Tibial artery (tissue), 4 donors: ENCODE data around the gene ARHGAP15.
A peak's percentile ranks its signal among the peaks of the same experiment; 100 is the strongest.
"Not testable (repeated sequence)": the region's sequence is repeated elsewhere in the genome, so short reads cannot be mapped to it uniquely, and the experiment has no call there.

Source experiments
- DNase-seq, 2 donors: peaks; one replicate each; pipeline ENCODE4 v3.0.0-alpha.2; 2019
- H3K27ac ChIP-seq, 2 donors: fragments of 200-600 bp; sonication (generic) in 1 of 2; 1 replicate in 1 of 2; 2 replicates in 1 of 2; pipeline ENCODE4 v1.5.1; 2018 to 2019; ENCODE audit warnings: mild to moderate bottlenecking in 1 of 2
- H3K27me3 ChIP-seq, 2 donors: fragments of 200-600 bp; sonication (generic) in 1 of 2; one replicate each; pipeline versions ENCODE4 v1.5.1 to v1.6.0; 2016 to 2019
- H3K36me3 ChIP-seq, 3 donors: fragments of 200-600 bp; sonication (generic) in 2 of 3; one replicate each; pipeline ENCODE4 v1.5.1; 2016 to 2019; ENCODE audit warnings: mild to moderate bottlenecking in 2 of 3
- H3K4me1 ChIP-seq, 4 donors: fragments of 200-600 bp; sonication (generic) in 2 of 4; 1 replicate in 3 of 4; 2 replicates in 1 of 4; pipeline ENCODE4 v1.5.1; 2016 to 2019
- H3K4me3 ChIP-seq, 2 donors: fragments of 200-600 bp; sonication (generic) in 1 of 2; 1 replicate in 1 of 2; 2 replicates in 1 of 2; pipeline ENCODE4 v1.5.1; 2018 to 2019; ENCODE audit warnings: mild to moderate bottlenecking in 2 of 2
- H3K9me3 ChIP-seq, 3 donors: fragments of 200-600 bp; sonication (generic) in 1 of 3; one replicate each; pipeline ENCODE4 v1.5.1; 2016 to 2019
- intact Hi-C: fragments of 100-400 bp; cut with DNase I; formaldehyde crosslinking; loops from one replicate; pipeline ENCODE4 v1.15.0; 2023; ENCODE audit warnings: low total_unique reads
- TF ChIP-seq, protein P1 (sequence below), 2 experiments: fragments of 200-600 bp in 1 of 2; fragments of 450-650 bp in 1 of 2; IDR thresholded peaks; one replicate each; pipeline ENCODE4 v1.5.1; 2017 to 2019; ENCODE audit warnings: antibody characterized with exemption in 2 of 2, mild to moderate bottlenecking in 1 of 2, moderate library complexity in 1 of 2

ARHGAP15 gene

DNA sequence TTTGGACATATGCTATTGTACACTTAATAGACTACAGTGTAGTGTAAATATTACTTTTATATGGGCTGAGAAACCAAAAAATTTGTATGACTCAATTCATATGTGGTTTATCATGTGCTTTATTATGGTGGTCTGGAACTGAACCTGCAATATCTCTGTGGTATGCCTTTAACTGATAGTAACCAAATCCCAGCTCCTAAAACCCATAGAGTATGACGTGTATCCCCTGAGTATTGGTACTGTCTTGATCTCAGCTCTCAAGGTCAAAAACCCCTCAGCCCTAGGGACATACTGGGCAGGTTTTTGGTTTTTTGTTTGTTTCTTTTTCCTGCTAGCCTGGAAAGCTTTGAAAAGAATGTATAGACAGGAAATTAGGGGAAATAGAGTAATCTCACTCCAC lies 42.2 kb upstream of the ARHGAP15 start:
- DNase-seq: no peak
- Histone ChIP-seq H3K4me1 (no peaks in the 10 kb centered on the region), H3K27me3 (no peaks in the 10 kb centered on the region), H3K4me3 (no peak overlapping the region), H3K9me3 (peaks cover 0 to 3% (median 0%) of the 10 kb centered on the region in 3 donors), H3K36me3 (no peaks in the 10 kb centered on the region), H3K27ac (no peak overlapping the region)
- TF ChIP-seq, protein P1, sequence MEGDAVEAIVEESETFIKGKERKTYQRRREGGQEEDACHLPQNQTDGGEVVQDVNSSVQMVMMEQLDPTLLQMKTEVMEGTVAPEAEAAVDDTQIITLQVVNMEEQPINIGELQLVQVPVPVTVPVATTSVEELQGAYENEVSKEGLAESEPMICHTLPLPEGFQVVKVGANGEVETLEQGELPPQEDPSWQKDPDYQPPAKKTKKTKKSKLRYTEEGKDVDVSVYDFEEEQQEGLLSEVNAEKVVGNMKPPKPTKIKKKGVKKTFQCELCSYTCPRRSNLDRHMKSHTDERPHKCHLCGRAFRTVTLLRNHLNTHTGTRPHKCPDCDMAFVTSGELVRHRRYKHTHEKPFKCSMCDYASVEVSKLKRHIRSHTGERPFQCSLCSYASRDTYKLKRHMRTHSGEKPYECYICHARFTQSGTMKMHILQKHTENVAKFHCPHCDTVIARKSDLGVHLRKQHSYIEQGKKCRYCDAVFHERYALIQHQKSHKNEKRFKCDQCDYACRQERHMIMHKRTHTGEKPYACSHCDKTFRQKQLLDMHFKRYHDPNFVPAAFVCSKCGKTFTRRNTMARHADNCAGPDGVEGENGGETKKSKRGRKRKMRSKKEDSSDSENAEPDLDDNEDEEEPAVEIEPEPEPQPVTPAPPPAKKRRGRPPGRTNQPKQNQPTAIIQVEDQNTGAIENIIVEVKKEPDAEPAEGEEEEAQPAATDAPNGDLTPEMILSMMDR (IDR thresholded peaks at IDR 0.05): no peak
- intact Hi-C loops: no loop called here

DNA sequence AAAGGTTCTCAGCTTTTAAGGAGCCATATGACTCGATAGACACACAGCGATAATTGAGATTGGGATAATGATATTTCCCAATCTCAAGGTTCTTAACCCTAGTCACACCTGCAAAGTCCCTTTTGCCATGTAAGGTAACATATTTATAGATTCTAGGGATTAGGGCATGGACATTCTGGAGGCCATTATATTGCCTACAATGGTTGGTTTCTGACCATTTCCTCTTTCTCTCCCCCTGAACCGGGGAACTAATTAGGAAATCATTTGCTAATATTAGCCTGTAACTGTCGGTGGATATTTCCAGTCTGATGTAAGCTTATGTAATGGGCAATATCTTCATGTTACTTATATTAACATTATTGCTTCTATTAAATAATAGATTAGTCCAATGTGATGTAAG lies 40.8 kb upstream of the ARHGAP15 start:
- Histone ChIP-seq H3K4me3 (no peak overlapping the region), H3K9me3 (no peaks in the 10 kb centered on the region), H3K36me3 (no peaks in the 10 kb centered on the region), H3K27ac (no peak overlapping the region), H3K27me3 (no peaks in the 10 kb centered on the region), H3K4me1 (no peaks in the 10 kb centered on the region)
- TF ChIP-seq, protein P1 (IDR thresholded peaks at IDR 0.05): no peak
- DNase-seq: no peak
- intact Hi-C loops: no loop called here

DNA sequence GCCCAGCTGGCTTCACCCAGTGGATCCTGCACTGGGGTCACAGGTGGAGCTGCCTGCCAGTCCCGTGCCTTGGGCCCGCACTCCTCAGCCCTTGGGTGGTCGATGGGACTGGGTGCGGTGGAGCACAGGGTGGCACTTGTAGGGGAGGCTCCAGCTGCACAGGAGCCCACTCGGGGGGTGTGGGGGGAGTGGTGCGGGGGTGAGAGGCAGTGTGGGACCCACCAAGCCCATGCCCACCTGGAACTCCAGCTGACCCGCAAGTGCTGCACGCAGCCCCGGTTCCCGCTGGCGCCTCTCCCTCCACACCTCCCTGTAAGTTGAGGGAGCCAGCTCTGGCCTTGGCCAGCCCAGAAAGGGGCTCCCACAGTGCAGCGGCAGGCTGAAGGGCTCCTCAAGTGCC lies 39.7 kb upstream of the ARHGAP15 start:
- H3K27ac ChIP-seq, H3K9me3 ChIP-seq, H3K4me3 ChIP-seq, DNase-seq, H3K36me3 ChIP-seq, intact Hi-C loops, H3K4me1 ChIP-seq, H3K27me3 ChIP-seq: not testable (repeated sequence)

DNA sequence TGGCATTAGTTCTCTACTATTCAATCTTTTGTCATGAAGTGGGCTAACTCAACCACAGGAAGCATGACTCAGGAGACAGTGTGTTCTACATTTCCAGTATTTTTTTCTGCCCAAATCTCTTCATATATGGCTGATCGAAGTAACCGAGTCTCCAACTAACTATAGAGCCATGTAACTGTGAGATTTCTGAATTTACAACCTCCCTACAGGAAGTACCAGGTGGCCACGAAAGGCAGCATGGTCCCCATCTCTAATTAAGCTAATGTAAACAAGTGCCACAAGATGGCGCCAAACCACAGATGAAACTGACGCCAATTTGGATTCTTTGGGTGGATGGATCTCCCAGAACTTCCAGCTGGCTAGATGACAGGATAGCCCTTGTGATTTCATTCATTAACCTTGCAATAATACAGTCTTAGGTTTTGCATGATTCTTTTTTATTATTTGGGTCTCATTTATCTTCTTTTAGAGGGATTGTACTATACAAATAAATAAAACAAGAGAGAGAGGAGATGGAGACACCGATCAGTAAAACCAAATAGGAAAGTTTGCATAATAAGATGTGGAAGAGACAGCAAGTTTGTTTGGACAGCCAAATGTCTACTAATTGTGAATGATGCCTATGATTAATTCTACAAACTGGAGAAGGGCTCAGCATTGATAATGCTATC lies 18.3 kb upstream of the ARHGAP15 start:
- no peaks in the 10 kb centered on the region for H3K36me3 ChIP-seq
- no peak overlapping the region for H3K4me3 ChIP-seq
- TF ChIP-seq, protein P1 (IDR thresholded peaks at IDR 0.05): peak; percentile 50 to 55
- no peaks in the 10 kb centered on the region for H3K9me3 ChIP-seq
- intact Hi-C loops: no loop called here
- H3K27me3 ChIP-seq: no peaks in the 10 kb centered on the region
- H3K4me1 ChIP-seq: no peaks in the 10 kb centered on the region
- H3K27ac ChIP-seq: no peak overlapping the region
- peak; percentile 54 to 70 for DNase-seq

DNA sequence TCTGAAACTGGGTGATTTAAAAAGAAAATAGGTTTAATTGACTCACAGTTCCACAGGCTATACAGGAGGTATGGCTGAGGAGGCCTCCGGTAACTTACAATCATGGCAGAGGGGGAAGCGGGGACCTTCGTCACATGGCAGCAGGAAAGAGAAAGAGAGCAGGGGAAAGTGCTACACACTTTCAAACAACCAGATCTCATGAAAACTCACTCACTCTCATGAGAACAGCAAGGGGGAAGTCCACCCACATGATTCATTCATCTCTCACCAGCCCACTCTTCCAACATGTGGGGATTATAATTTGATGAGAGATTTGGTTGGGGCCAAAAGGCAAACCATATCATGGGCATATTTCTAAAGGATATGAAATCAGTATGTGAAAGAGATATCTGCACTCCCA lies 12.0 kb upstream of the ARHGAP15 start:
- intact Hi-C loops: no loop called here
- no peak for DNase-seq
- Histone ChIP-seq H3K27me3 (no peaks in the 10 kb centered on the region), H3K4me1 (no peaks in the 10 kb centered on the region), H3K9me3 (no peaks in the 10 kb centered on the region), H3K36me3 (no peaks in the 10 kb centered on the region), H3K4me3 (no peak overlapping the region), H3K27ac (no peak overlapping the region)
- TF ChIP-seq, protein P1 (IDR thresholded peaks at IDR 0.05): no peak

DNA sequence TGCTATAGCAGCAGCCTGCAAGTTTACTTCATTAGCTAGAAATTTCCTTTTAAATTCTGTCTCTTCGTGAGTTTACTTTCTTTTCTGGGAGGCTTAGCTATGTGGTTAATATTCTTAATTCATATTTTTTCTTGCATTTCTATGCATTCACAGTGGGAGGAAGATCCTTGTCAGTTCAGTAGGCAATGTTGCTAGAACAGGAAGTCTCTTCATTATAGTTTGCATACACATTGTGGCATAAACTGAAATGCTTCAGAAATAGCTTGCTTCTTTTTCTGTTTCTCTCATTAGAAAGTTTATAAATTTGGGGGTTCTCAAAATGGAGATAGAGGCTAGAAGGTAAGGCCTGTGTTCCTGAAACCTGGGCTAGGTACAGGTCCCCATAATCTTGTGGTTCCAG lies 8.1 kb upstream of the ARHGAP15 start:
- Histone ChIP-seq H3K36me3 (no peaks in the 10 kb centered on the region), H3K27me3 (no peaks in the 10 kb centered on the region), H3K4me1 (no peaks in the 10 kb centered on the region), H3K27ac (no peak overlapping the region), H3K4me3 (no peak overlapping the region), H3K9me3 (no peaks in the 10 kb centered on the region)
- TF ChIP-seq, protein P1 (IDR thresholded peaks at IDR 0.05): no peak
- DNase-seq: no peak
- intact Hi-C loops: loop anchor here (5.0 kb wide), 1 partner anchor 851 kb away; no protein-coding TSS in a partner anchor
